Measurements from ENCODE around the gene MED27. TPM values are rescaled to one million over a fixed set of nuclear protein-coding genes. Genes with fewer than 3 reads are reported as not detected.

The MED27 gene
- total and polyA plus RNA-seq, 2 experiments from 2014 or later = 17.2 to 32.1 TPM

DNA sequence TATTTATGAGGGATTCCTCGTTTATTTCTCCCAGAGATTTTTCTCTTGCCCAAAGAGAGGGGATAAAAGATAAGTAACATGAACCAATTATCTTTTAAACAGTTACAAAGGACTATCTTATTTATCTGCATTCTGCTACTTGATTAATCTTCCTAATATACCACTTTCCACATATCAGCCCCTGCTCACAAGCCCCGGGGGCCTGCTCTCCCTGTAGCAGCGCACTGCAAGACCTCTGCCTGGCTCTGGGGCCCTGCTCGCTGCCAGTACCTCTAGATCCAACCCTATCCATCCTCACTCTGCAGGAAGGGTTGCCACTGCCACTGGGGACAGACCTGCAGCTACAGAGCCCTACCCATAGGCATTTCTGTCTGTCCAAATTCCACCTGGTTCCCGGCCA lies 75.3 kb downstream of the MED27 start:
- Histone ChIP-seq H3K79me2 (peaks cover 21% of the 10 kb centered on the region), H3K4me3 (no peak overlapping the region), H4K20me1 (ENCODE audit: insufficient read depth, poor library complexity, severe bottlenecking) (no peaks in the 10 kb centered on the region), H3K4me1 (ENCODE audit: insufficient read depth) (no peaks in the 10 kb centered on the region), H3K27me3 (no peaks in the 10 kb centered on the region), H3K27ac (no peak overlapping the region), H3K9me2 (replicated peaks; ENCODE audit: insufficient read depth) (no peaks in the 10 kb centered on the region), H3K9me3 (ENCODE audit: low read depth) (no peaks in the 10 kb centered on the region), H3K36me3 (replicated peaks; ENCODE audit: insufficient read depth, low read depth) (no peaks in the 10 kb centered on the region), H3K4me2 (no peak overlapping the region), H2AFZ (no peak overlapping the region)
- WGBS (ENCODE audit: low lambda C conversion rate, missing lambda C conversion rate) = 91% methylated on average over 5 of the region's 5 CpGs
- no peak for TF ChIP-seq EZH2 (IDR thresholded peaks at IDR 0.05; ENCODE audit: borderline replicate concordance)
- TF ChIP-seq, protein P1, sequence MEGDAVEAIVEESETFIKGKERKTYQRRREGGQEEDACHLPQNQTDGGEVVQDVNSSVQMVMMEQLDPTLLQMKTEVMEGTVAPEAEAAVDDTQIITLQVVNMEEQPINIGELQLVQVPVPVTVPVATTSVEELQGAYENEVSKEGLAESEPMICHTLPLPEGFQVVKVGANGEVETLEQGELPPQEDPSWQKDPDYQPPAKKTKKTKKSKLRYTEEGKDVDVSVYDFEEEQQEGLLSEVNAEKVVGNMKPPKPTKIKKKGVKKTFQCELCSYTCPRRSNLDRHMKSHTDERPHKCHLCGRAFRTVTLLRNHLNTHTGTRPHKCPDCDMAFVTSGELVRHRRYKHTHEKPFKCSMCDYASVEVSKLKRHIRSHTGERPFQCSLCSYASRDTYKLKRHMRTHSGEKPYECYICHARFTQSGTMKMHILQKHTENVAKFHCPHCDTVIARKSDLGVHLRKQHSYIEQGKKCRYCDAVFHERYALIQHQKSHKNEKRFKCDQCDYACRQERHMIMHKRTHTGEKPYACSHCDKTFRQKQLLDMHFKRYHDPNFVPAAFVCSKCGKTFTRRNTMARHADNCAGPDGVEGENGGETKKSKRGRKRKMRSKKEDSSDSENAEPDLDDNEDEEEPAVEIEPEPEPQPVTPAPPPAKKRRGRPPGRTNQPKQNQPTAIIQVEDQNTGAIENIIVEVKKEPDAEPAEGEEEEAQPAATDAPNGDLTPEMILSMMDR (IDR thresholded peaks at IDR 0.05; ENCODE audit: poor library complexity) = no peak
- no peak for DNase-seq (ENCODE audit: low spot score)

DNA sequence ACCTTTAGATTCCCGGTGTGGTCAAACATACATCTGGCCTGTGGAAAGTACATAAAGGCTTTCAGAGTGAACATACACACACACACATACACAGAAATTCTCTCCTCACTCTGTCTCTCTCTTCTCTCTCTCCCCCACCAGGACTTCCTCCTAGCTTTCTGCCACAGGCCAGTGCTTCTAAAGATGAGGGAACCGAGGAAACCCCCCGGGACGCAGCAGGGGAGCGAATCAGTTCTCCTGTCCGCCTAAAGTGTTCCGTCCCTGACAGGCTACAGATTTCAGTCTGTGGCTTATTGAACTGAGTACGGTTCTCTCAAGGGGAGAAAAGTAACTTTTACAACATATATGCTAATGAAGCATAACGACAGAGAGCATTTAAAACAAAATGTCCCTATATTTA lies 75.8 kb downstream of the MED27 start:
- H3K4me3 ChIP-seq = no peak overlapping the region
- H3K27ac ChIP-seq = no peak overlapping the region
- DNase-seq (ENCODE audit: low spot score) = no peak
- no peaks in the 10 kb centered on the region for H3K9me3 ChIP-seq (ENCODE audit: low read depth)
- H3K4me1 ChIP-seq (ENCODE audit: insufficient read depth) = no peaks in the 10 kb centered on the region
- 93% methylated on average over 9 of the region's 9 CpGs for WGBS (ENCODE audit: low lambda C conversion rate, missing lambda C conversion rate)
- no peak overlapping the region for H2AFZ ChIP-seq
- H3K9me2 ChIP-seq (replicated peaks; ENCODE audit: insufficient read depth) = no peaks in the 10 kb centered on the region
- H3K36me3 ChIP-seq (replicated peaks; ENCODE audit: insufficient read depth, low read depth) = no peaks in the 10 kb centered on the region
- H4K20me1 ChIP-seq (ENCODE audit: insufficient read depth, poor library complexity, severe bottlenecking) = no peaks in the 10 kb centered on the region
- no peak overlapping the region for H3K4me2 ChIP-seq
- peaks cover 21% of the 10 kb centered on the region for H3K79me2 ChIP-seq
- TF ChIP-seq EZH2 (IDR thresholded peaks at IDR 0.05; ENCODE audit: borderline replicate concordance) = no peak
- TF ChIP-seq, protein P1 (IDR thresholded peaks at IDR 0.05; ENCODE audit: poor library complexity) = no peak
- no peak for TF ChIP-seq EZH2phosphoT487 (IDR thresholded peaks at IDR 0.05; ENCODE audit: low read depth, severe bottlenecking, unreplicated experiment)
- H3K27me3 ChIP-seq = no peaks in the 10 kb centered on the region

DNA sequence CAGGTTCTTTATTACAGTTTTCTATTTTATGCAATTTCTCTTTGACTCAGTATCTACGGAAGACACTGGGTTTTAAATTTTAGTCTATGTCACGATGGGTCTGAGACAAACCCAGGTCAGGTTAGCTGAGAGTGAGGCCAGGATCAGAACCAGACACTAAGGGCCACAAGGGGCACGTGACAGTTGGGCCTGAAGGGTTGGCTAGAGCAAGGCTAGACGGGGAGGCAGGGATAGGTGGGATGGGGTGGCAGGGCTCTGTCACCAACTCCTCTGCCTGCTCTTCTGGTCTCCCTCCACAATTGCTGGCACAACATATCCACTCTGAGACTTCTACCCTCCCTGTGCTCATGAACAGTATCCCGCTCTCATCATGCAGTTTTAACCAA lies 76.4 kb downstream of the MED27 start:
- H3K9me2 ChIP-seq (replicated peaks; ENCODE audit: insufficient read depth) = no peaks in the 10 kb centered on the region
- H3K79me2 ChIP-seq = peaks cover 18% of the 10 kb centered on the region
- H4K20me1 ChIP-seq (ENCODE audit: insufficient read depth, poor library complexity, severe bottlenecking) = no peaks in the 10 kb centered on the region
- no peaks in the 10 kb centered on the region for H3K27me3 ChIP-seq
- no peaks in the 10 kb centered on the region for H3K9me3 ChIP-seq (ENCODE audit: low read depth)
- no peak overlapping the region for H3K4me2 ChIP-seq
- no peak for TF ChIP-seq EZH2phosphoT487 (IDR thresholded peaks at IDR 0.05; ENCODE audit: low read depth, severe bottlenecking, unreplicated experiment)
- no peak for TF ChIP-seq EZH2 (IDR thresholded peaks at IDR 0.05; ENCODE audit: borderline replicate concordance)
- TF ChIP-seq, protein P1 (IDR thresholded peaks at IDR 0.05; ENCODE audit: poor library complexity) = no peak
- H3K4me3 ChIP-seq = no peak overlapping the region
- no peak for DNase-seq (ENCODE audit: low spot score)
- H3K4me1 ChIP-seq (ENCODE audit: insufficient read depth) = no peaks in the 10 kb centered on the region
- WGBS (ENCODE audit: low lambda C conversion rate, missing lambda C conversion rate) = 96% methylated on average over 5 of the region's 5 CpGs
- no peak overlapping the region for H2AFZ ChIP-seq
- H3K27ac ChIP-seq = no peak overlapping the region
- H3K36me3 ChIP-seq (replicated peaks; ENCODE audit: insufficient read depth, low read depth) = no peaks in the 10 kb centered on the region

Measured in hepatocyte (in vitro differentiated cells).